ENCODE measurements around the gene EPC1.

Gene EPC1

DNA sequence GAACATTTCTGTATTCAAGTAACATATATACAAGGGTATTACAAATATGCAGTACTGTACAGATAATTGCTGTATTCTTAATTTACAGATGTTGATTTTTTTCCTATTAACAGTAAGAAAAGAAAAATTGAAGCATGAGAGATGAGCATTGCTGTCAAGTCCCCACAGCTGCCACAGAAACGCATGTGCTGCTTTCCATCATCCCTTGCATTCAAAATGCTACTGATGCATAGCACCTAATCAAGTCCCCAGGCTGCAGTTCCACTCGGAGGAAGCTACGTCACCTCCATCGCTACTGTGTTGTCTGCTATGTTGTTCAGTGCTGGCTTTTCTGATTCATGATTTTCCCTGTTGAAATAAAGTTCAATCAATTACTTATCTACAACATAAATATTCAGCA is 78.2 kb downstream of the EPC1 start:
- Histone ChIP-seq H3K4me3 (ENCODE audit: low read depth, low read length) (no peak overlapping the region), H3K79me2 (no peaks in the 10 kb centered on the region), H3K9ac (no peak overlapping the region), H3K4me1 (peaks cover 3% of the 10 kb centered on the region), H3K9me3 (ENCODE audit: control insufficient read depth, low read length) (no peaks in the 10 kb centered on the region), H3K27ac (no peak overlapping the region), H2AFZ (no peak overlapping the region), H3K4me2 (ENCODE audit: low read length) (no peak overlapping the region), H3K27me3 (ENCODE audit: control insufficient read depth, insufficient read depth, low read length) (no peaks in the 10 kb centered on the region), H3K36me3 (ENCODE audit: control insufficient read depth, insufficient read depth, low read length) (no peaks in the 10 kb centered on the region)
- TF ChIP-seq, protein P1, sequence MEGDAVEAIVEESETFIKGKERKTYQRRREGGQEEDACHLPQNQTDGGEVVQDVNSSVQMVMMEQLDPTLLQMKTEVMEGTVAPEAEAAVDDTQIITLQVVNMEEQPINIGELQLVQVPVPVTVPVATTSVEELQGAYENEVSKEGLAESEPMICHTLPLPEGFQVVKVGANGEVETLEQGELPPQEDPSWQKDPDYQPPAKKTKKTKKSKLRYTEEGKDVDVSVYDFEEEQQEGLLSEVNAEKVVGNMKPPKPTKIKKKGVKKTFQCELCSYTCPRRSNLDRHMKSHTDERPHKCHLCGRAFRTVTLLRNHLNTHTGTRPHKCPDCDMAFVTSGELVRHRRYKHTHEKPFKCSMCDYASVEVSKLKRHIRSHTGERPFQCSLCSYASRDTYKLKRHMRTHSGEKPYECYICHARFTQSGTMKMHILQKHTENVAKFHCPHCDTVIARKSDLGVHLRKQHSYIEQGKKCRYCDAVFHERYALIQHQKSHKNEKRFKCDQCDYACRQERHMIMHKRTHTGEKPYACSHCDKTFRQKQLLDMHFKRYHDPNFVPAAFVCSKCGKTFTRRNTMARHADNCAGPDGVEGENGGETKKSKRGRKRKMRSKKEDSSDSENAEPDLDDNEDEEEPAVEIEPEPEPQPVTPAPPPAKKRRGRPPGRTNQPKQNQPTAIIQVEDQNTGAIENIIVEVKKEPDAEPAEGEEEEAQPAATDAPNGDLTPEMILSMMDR (IDR thresholded peaks at IDR 0.05) = no peak

DNA sequence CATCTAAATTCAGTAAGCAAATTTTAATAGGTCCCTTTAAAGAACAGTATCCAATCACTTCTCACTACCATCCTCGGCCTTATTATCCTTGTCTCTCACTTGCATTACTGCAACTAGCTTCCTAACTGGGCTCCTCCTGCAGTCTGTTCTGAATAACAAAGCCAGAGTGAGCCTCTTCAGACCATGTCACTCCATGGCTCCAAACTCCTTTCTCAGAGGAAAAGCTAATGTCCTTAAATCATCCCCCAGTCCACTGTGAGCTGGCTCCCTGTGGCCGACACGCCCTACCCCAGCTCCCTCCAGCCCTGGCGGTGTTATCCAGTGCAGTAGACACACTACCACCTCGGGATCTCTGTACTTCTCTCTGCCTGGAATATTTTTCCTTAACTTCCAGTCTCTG is 80.0 kb downstream of the EPC1 start:
- Histone ChIP-seq H3K4me1 (no peaks in the 10 kb centered on the region), H3K9ac (no peak overlapping the region), H2AFZ (no peak overlapping the region), H3K27ac (no peak overlapping the region), H3K36me3 (ENCODE audit: control insufficient read depth, insufficient read depth, low read length) (no peaks in the 10 kb centered on the region), H3K27me3 (ENCODE audit: control insufficient read depth, insufficient read depth, low read length) (no peaks in the 10 kb centered on the region), H3K79me2 (no peaks in the 10 kb centered on the region), H3K4me3 (ENCODE audit: low read depth, low read length) (no peak overlapping the region), H3K4me2 (ENCODE audit: low read length) (no peak overlapping the region), H3K9me3 (ENCODE audit: control insufficient read depth, low read length) (no peaks in the 10 kb centered on the region)
- TF ChIP-seq, protein P1 (IDR thresholded peaks at IDR 0.05) = no peak

DNA sequence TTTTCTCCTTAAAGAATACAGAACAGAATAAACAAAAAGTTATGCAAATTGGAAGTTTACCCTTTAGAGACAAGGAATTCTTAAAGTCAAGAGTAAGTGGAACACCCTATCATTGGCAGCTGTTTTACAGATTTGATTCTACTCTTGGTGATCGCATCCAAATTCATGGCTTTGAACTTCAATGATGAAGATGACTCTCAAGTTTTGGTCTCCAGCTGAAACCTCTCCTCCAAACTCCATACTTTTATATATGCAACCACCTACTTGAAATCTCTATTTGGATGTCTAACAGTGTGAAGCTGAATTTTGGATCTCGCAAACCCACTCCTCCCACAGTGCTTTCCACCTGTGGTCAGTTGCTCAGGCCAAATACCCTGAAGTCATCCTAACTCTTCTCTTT is 80.4 kb downstream of the EPC1 start:
- H3K79me2 ChIP-seq = no peaks in the 10 kb centered on the region
- H3K4me3 ChIP-seq (ENCODE audit: low read depth, low read length) = no peak overlapping the region
- no peaks in the 10 kb centered on the region for H3K27me3 ChIP-seq (ENCODE audit: control insufficient read depth, insufficient read depth, low read length)
- TF ChIP-seq, protein P1 (IDR thresholded peaks at IDR 0.05) = no peak
- H2AFZ ChIP-seq = no peak overlapping the region
- no peak overlapping the region for H3K27ac ChIP-seq
- H3K4me1 ChIP-seq = no peaks in the 10 kb centered on the region
- no peak overlapping the region for H3K4me2 ChIP-seq (ENCODE audit: low read length)
- H3K9me3 ChIP-seq (ENCODE audit: control insufficient read depth, low read length) = no peaks in the 10 kb centered on the region
- no peaks in the 10 kb centered on the region for H3K36me3 ChIP-seq (ENCODE audit: control insufficient read depth, insufficient read depth, low read length)
- H3K9ac ChIP-seq = no peak overlapping the region

DNA sequence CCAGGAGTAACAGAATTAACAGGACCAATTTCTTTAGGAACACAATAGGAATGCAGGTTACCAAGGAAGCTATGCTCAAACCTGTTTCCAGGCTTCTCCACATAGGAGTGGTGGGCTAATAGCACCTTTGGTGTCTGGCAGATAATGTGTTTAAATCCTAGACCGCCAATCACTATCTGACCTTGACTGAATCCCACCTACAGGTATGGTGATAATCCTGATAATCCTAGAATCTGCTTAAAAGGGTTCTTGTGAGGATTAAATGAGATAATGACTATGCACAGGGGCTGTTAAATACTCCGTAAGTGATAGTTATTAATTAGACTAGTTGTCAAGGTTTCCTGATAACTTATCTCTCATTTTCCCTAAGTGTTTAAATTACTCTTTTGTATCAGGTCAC is 81.2 kb downstream of the EPC1 start:
- no peaks in the 10 kb centered on the region for H3K4me1 ChIP-seq
- no peaks in the 10 kb centered on the region for H3K36me3 ChIP-seq (ENCODE audit: control insufficient read depth, insufficient read depth, low read length)
- no peaks in the 10 kb centered on the region for H3K79me2 ChIP-seq
- H3K4me2 ChIP-seq (ENCODE audit: low read length) = no peak overlapping the region
- H3K9me3 ChIP-seq (ENCODE audit: control insufficient read depth, low read length) = no peaks in the 10 kb centered on the region
- H3K27ac ChIP-seq = no peak overlapping the region
- TF ChIP-seq, protein P1 (IDR thresholded peaks at IDR 0.05) = no peak
- no peaks in the 10 kb centered on the region for H3K27me3 ChIP-seq (ENCODE audit: control insufficient read depth, insufficient read depth, low read length)
- no peak overlapping the region for H2AFZ ChIP-seq
- H3K4me3 ChIP-seq (ENCODE audit: low read depth, low read length) = no peak overlapping the region
- H3K9ac ChIP-seq = no peak overlapping the region

DNA sequence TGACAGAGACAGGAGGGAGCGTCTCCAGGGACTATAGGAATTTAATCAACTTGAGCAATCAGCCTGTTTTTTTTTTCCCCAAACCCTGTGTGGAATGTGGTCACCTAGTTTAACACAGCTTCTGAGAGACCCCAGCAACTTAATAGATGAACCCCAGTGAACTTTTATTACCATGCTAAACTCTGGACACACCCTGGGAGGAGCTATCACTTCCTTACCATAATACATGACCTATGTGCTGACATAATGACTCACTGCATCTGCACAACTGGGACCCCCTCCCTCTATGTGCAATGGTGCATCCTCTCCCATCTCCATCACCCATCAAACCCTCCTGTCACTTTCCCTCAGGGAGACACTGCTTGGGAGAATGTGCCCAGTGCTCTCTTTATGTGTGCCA is 83.7 kb downstream of the EPC1 start:
- Histone ChIP-seq H3K9me3 (ENCODE audit: control insufficient read depth, low read length) (no peaks in the 10 kb centered on the region), H2AFZ (no peak overlapping the region), H3K4me2 (ENCODE audit: low read length) (no peak overlapping the region), H3K27me3 (ENCODE audit: control insufficient read depth, insufficient read depth, low read length) (no peaks in the 10 kb centered on the region), H3K4me1 (no peaks in the 10 kb centered on the region), H3K9ac (no peak overlapping the region), H3K79me2 (no peaks in the 10 kb centered on the region), H3K36me3 (ENCODE audit: control insufficient read depth, insufficient read depth, low read length) (no peaks in the 10 kb centered on the region), H3K27ac (no peak overlapping the region), H3K4me3 (ENCODE audit: low read depth, low read length) (no peak overlapping the region)
- TF ChIP-seq, protein P1 (IDR thresholded peaks at IDR 0.05) = no peak

Data from parathyroid adenoma (tissue), 2 donors.